Sciatic nerve (tissue), 2 donors: ENCODE results near the gene OBP2B. TPM values are rescaled to one million over a fixed set of nuclear protein-coding genes. Genes with fewer than 3 reads are reported as not detected.
A peak's percentile ranks its signal among the peaks of the same experiment; 100 is the strongest.
"Not testable (repeated sequence)": the region's sequence is repeated elsewhere in the genome, so short reads cannot be mapped to it uniquely, and the experiment has no call there.

ENCODE experiments used
- ATAC-seq: fragments of 200-7000 bp; cut with Tn5 transposase; one replicate; pipeline ENCODE4 v1.9.1; 2020; ENCODE audit warnings: mild to moderate bottlenecking, moderate library complexity
- DNase-seq: peaks from one replicate; pipeline ENCODE4 v3.0.0-alpha.2; 2020; ENCODE audit warnings: low spot score
- intact Hi-C: fragments of 100-400 bp; cut with DNase I; formaldehyde crosslinking; loops from one replicate; pipeline ENCODE4 v1.14.2; 2022
- total RNA-seq: library from RNA; stranded (reverse); fragmentation: NEBNext Ultra II Directional; extraction: Animal tissue kit (Norgen Biotek cat#: 25700); gene quantifications from one replicate; pipeline ENCODE4 v1.2.1, GENCODE V29; 2021
- donor health status: DM: no; HTN: no; CAD: no.
- donor health status: DM: no; HTN: no; CAD: no.

The OBP2B gene
- total RNA-seq, 1 donor from 2014 or later = not detected

GRCh38 chr9:133239533-133240090 lies 30.6 kb upstream of the OBP2B start:
- DNase-seq (no peak), ATAC-seq (no peak)
- intact Hi-C loops = no loop called here

DNA sequence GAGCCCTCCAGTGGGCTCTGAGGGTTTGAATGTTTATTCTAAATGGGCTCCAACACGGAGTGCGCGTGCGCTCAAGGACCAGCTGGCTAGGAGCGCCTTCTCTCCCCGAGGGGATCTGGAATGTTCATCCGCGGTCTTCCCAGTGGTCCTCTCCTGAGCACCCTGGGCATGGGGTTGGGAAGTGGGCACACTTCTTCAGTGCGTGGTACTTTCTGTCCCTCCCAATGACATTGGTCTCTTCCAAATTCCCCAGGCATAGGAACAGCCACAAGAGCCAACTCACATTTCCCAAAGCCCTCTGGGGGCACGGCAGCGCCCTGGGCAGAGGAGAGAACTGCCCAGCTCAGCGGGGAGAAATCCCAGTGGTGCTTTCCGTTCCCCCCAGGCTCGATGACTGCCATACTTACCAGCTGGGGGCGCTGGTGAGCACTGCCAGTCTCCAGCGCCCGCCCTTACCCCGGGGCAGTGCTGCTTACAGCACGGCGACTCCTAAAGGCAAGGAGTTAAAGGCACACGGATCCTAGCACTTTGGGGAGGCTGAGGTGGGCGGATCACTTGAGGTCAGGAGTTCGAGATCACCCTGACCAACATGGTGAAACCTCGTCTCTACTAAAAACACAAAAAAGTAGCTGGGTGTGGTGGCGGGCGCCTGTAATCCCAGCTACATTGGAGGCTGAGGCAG lies 29.9 kb upstream of the OBP2B start:
- intact Hi-C loops = no loop called here

DNA sequence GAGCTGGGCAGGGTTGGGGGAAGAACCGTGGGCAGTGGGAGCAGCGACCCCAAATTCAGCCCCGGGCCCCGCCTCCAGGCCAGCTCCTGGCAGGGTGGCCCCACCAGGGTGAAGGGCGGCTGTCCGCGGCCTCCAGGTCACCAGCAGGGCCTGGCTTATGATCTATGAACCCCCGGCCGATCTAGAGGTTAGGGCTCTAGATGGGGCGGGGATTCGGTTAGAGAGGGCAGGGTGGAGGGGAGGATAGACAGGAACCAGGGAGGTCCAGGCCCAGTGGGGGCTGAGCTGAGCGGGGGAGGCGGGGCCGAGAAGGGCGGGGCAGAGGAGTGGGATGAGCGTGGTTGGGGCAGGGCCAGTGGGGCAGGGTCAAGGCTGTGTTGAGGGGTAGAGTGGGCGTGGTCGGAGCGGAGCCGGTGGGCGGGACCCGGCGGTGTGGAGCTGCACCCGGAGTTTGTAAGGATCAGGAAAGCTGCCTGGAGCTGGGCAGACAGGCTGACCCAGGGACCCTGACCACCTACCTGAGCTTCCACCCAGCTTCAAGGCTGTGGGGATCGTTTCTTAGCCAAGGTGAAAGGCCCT lies 29.3 kb upstream of the OBP2B start:
- DNase-seq = peak; percentile 93
- intact Hi-C loops = no loop called here
- ATAC-seq = peak; percentile 95

More for the DNA sequence above, 29.9 kb upstream of the OBP2B start:
- DNase-seq (no peak), ATAC-seq (peak; percentile 58)

DNA sequence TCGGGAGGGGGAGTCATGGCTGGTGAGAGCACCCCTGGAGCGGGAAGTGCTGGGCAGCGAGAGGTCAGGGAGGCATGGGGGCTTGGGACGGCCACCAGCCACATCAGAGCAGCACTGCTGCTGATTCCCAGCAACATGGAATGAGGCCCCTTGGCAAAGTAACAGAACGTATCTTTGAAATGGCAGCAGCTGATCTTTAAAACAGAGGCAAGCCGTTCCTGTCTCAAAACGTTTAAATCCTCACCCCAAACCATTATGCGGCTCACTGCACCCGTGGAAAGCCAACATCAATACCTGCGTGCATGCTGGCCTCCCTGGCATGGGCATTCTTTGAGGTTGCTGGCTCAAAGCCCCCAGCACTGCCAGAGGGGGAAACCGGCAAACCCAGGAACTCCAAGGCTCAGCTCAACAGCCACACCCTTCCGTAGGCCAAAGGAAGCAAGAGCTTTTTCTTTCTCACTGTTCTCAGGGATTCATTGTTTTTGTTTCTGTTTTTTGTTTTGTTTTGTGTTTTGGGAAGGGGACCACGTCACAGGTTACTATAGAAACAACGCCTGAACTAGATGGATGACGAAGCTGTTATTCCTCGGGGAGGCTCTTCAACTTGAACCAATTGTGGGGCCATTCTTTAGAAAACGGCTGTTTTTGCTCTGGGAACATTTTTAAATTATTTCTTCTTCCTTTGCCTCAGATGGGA lies 28.1 kb upstream of the OBP2B start:
- intact Hi-C loops = no loop called here
- ATAC-seq (peak; percentile 69), DNase-seq (no peak)

- ATAC-seq, intact Hi-C loops, DNase-seq: not testable (repeated sequence)
These were observed 27.4 kb upstream of the OBP2B start for GRCh38 chr9:133236291-133237034.

DNA sequence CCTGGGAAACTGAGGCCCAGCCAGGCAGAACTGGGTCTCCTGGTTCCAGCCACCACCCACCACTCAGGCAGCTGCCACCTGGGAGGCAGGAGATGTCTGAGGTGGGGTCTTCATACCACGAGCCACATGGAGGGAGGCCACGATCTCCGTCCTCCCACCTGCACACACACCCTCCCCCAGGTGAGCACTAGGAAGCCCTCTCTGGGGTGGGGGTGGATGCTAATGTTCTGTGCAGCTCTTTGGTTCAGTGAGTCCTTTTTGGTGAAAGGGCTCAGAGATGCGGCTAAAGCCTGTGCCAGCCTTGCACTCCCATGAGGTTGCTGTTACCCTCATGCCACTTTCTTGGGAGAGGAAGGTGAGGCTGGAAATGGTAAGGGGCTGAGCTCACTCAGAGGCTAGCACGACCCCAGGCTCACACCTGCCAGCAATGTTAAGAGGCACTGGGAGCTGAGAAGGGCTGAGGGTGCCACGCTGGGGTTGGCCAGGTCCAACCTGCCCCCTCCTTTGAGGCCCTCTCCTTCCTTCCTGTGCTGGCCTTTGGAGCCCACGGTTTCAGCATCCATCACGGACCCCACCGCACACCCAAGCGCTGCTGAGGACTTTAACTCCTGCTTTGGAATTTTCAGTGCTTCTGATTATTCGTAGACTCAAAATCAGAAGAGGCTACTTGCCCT lies 26.6 kb upstream of the OBP2B start:
- ATAC-seq (no peak), DNase-seq (no peak)
- intact Hi-C loops = no loop called here

- DNase-seq (no peak), ATAC-seq (no peak)
- intact Hi-C loops = no loop called here
These were observed 25.7 kb upstream of the OBP2B start for GRCh38 chr9:133234577-133235322.

DNA sequence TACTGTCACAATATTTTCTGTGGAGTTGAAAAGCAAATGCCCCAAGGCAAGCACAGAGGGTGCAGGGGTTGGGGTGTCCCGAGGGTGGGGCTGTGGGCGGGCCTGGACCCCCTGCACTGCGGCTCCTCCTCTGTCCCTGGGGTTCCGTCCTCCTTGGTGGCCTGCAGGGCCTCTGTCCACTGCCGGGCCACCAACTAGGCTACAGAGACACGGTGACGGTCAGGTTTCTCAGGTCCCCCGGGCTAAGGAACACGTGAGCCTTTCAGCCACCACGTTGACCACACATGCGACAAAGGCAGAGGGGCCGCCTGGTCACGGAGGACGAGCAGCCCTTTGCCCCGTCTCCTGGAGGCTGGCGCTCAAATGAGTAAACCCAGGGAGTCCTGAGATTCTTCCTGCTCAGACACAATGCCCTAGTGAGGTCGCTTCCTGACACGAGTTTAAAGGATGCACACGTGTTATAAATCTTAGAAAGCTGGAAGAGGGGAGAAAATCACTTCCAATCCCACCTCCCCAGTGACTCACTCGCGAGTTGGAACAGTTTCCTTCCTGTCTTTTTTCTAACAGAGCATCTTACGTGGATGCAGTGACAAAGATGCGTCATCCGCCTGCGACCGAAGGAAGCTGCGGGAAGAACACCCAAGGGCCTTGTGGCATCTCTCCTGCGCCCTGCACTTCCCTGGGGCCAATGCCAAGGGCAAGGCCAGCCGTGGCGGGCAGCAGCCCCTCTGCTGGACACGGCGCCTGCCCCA lies 24.8 kb upstream of the OBP2B start:
- intact Hi-C loops = no loop called here
- DNase-seq (no peak), ATAC-seq (no peak)

- ATAC-seq, DNase-seq, intact Hi-C loops: not testable (repeated sequence)
These were observed 23.0 kb upstream of the OBP2B start for GRCh38 chr9:133231934-133232568.

GRCh38 chr9:133230514-133230913 lies 21.5 kb upstream of the OBP2B start:
- intact Hi-C loops, ATAC-seq, DNase-seq: not testable (repeated sequence)

- DNase-seq (no peak), ATAC-seq (no peak)
- intact Hi-C loops = no loop called here
These were observed 21.0 kb upstream of the OBP2B start for GRCh38 chr9:133230093-133230492.

DNA sequence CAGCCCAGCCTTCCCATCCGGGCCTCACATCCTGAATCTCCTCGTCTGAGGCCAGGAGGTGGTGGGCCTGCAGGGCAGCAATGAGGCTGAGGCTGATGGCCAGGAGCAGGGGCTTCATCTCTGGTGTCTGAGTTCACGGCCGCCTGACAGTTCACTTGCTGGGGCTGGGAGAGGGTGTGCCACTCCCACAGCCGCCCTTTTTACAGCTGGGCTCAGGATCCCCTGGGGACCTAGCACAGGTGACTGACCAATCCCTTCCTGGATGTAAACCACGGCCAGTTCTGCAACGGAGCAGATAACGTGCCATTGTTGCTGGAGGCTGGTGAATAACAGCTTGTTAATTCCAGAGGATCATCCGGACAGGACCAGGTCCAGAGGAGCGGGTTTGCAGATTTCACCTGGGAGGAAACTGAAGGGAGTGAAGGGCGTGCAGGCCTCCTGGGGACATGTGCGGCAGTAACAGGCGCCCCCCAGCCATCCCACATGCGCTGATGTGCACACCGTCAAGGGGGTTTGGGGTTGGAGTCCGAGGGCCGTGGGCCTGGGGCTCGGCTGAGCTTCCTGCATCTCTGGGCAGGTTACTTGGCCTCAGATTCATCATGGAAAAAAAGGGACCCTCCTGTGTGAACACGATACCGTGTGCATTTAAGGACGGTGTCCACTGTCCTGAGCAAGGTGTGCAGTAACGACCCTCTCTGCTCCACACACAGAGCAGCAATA lies 19.6 kb upstream of the OBP2B start:
- DNase-seq = not testable (repeated sequence)

DNA sequence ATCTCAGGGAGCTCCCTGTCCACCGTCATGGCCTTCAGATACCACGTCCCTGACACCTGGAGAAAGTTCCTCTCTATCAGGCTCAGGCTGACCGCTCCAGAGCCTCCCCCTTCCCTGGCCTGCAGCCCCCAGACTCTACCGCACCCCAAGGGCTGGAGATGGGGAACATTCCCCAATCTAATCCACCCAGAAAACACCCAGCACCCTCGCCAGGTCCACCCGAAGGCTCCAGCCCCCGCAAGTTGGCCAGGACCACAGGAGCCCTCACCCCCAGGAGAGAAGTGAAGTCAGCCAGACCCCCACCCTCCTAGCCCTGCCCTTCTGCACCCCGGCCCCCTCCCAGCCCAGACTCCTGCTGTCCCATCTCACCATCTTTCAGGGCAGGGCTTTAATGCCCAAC lies 18.9 kb upstream of the OBP2B start:
- intact Hi-C loops, ATAC-seq, DNase-seq: not testable (repeated sequence)

More for the DNA sequence above, 19.6 kb upstream of the OBP2B start:
- intact Hi-C loops, ATAC-seq: not testable (repeated sequence)

DNA sequence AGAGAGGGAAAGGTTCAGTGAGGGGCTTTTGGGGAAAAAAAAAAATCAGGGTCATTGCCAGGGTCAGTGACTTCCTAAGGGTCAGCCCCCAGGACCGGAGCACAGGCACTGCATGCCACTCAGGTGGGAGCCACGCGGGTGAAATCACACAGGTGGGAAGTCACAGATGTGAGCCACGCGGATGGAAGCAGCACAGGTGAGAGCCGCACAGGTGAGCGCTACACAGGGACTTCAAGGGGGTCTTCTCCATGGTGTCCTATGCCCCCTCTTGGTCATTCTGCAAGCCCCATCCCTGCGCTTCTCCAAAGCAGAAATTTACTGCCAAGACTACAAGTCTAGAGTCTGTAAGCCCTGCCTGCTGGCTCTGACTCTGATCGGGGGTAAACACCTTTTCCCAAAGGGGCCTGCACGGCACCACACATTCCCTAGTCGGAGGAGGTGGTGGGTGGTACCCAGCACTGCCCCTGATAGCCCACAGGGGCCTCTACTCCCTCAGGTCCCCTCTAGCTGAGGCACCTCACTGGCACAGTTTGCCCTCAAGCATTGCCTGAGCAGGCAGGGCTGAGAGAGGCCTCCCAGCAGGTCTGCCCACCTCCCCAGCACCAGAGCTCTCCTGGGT lies 18.3 kb upstream of the OBP2B start:
- intact Hi-C loops = no loop called here
- no peak for DNase-seq
- no peak for ATAC-seq

DNA sequence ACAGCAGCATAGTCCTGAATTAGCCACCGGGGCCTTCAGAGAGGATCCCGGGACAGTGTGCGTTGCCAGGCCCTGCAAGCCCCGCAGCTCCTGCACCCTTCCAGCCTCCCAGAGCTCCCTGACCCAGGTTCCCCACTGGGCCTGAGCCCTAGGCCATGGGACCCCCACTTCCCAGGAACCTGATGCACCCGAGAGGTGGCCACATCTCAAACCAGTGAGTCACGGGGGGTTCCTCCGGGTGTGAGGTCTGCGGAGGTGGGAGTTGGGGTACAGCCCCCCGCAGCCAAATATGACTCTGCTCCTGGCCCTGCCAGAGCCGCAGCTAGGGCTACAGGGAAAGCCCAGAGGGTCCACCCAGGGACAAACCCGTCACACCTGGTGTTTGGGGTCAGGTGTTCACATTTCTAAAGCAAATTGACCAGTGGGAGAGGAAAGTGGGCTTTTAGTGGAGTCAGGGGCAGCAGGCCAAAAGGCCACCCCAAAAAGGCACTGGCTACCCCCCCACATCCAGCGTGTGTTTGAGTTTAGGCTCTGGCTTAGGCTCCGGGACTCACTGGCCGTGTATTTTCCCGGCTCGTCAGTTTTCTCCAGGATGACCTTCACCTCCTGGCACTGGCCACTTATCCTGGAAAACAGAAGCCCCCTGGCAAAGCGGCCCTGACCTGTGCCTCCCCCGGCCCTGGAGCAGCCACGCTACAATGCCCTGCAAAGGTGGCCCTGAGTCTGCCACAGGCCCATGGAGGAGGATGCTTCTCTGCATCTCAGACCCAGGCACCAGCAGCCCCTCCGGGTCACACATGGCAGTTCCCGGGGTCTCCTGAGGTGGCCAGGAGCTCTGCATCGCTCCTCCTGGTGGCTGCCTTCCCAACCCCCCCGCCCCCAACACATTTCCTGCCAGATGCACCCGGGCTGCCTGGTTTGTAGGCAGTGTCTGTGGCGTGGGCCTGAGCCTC lies 17.4 kb upstream of the OBP2B start:
- intact Hi-C loops = no loop called here
- ATAC-seq = no peak
- peak; percentile 33 for DNase-seq
